GM13976 (cell line): ENCODE measurements around the gene SLAMF7.

Source experiments
- DNase-seq: peaks from one replicate; pipeline ENCODE4 v3.0.0; 2012; ENCODE audit warnings: low spot score
- CTCF ChIP-seq: IDR thresholded peaks from 2 replicates; pipeline ENCODE4 v1.5.1; 2012; ENCODE audit warnings: borderline replicate concordance, mild to moderate bottlenecking; ENCODE audit not compliant: insufficient read depth; ENCODE audit errors: extremely low read depth, missing control alignments, control extremely low read depth
- in situ Hi-C: fragments of 300-500 bp; cut with MboI; formaldehyde crosslinking; loops from one replicate; pipeline ENCODE4 v1.12.0; 2022; ENCODE audit warnings: low sequenced_read_pairs, mixed read lengths, inconsistent platforms; ENCODE audit not compliant: unreplicated experiment

The SLAMF7 gene

GRCh38 chr1:160798439-160798838 is 59.4 kb downstream of the SLAMF7 start:
- in situ Hi-C loops: no loop called here
- TF ChIP-seq CTCF: no peak
- no peak for DNase-seq

- in situ Hi-C loops: no loop called here
- no peak for DNase-seq
- TF ChIP-seq CTCF: no peak
These were observed 60.6 kb downstream of the SLAMF7 start for GRCh38 chr1:160799641-160800040.

GRCh38 chr1:160800142-160800541 is 61.1 kb downstream of the SLAMF7 start:
- no peak for TF ChIP-seq CTCF
- DNase-seq: no peak
- in situ Hi-C loops: no loop called here

- TF ChIP-seq CTCF: no peak
These were observed 61.8 kb downstream of the SLAMF7 start for GRCh38 chr1:160800645-160801408.

GRCh38 chr1:160801836-160802580 is 63.0 kb downstream of the SLAMF7 start:
- in situ Hi-C loops: no loop called here
- no peak for TF ChIP-seq CTCF
- no peak for DNase-seq

More at GRCh38 chr1:160800645-160801408, 61.8 kb downstream of the SLAMF7 start:
- in situ Hi-C loops: no loop called here
- no peak for DNase-seq
